ENCODE results near the gene NOS3.

Gene NOS3

DNA sequence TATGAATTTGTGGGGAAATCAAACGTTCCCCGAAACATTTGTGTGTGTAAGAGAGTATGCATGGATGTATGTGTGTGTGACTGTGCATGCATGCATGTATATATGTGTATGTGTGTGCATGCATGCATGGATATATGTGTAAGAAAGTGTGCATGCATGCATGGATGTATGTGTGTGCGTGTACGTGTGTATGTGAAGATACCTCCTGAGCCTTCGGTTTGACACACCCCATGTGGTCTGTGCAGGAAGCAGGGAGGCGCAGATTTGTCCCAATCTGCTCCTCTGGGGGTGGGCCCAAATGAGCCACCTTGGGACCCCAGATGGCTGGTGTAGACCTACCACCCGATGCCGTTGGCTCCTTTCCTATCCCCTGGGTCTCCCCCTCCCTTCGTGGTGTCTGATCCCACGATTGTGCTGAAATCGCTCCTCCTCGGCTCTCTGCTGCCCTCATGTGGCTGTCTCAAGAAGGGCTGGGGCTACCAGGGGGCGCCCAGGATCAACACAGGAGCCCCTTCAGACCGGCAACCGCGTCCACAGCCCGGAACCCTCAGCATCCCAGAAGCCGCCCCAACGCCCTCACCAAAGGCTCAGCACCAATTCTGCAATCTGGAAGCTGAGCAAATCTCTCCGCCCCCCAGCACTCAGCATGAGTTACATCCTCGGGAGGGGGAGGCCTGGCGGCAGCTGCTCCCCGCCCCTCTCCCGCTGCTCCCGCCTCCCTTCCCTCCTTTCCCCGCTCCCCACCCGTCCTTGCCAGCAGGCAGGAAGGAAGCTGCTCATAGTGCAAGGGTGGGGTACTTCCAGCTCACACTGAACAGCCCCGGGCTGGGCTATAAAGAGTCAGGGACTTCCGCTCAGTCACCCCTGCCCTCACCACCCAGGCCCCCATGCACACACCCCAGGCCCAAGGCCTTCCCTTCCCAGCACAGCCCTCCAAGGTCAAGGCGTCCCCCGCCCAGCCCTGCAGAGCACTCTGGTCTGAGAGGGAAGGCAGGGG is 2.3 kb upstream of the NOS3 start:
- Histone ChIP-seq H3K4me2 (ENCODE audit: low read length) (no peak overlapping the region), H2AFZ (no peak overlapping the region), H3K27me3 (ENCODE audit: control insufficient read depth, insufficient read depth, low read length) (no peaks in the 10 kb centered on the region), H3K36me3 (ENCODE audit: control insufficient read depth, insufficient read depth, low read length) (no peaks in the 10 kb centered on the region), H3K4me1 (peaks cover 5% of the 10 kb centered on the region), H3K4me3 (ENCODE audit: low read depth, low read length) (no peak overlapping the region), H3K79me2 (no peaks in the 10 kb centered on the region), H3K9ac (no peak overlapping the region), H3K9me3 (ENCODE audit: control insufficient read depth, low read length) (no peaks in the 10 kb centered on the region), H3K27ac (peak overlapping the region; percentile 67)
- peak; percentile 94 for TF ChIP-seq CTCF (IDR thresholded peaks at IDR 0.05)

DNA sequence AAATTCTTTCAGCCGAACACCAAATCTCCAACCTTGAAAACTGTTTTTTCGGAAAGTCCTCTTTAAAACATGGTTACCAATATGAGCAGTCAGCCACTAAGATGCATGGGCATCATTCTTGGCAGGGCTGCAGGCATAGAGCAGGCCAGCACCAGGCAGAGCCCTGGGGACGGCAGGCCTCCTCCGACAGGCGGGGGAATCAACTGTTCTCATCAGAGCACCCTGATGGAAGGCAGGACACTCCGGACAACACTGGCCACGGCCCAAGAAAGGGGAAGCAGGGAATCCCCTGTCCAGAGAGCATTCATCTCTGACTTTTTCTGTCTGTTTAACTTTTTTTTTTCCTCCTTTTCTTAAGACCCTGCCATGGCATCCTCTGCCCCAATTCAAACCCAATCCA is 1.4 kb upstream of the NOS3 start:
- H3K27me3 ChIP-seq (ENCODE audit: control insufficient read depth, insufficient read depth, low read length), result no peaks in the 10 kb centered on the region
- no peak overlapping the region for H2AFZ ChIP-seq
- no peaks in the 10 kb centered on the region for H3K79me2 ChIP-seq
- TF ChIP-seq CTCF (IDR thresholded peaks at IDR 0.05), result no peak
- H3K9me3 ChIP-seq (ENCODE audit: control insufficient read depth, low read length), result no peaks in the 10 kb centered on the region
- H3K4me1 ChIP-seq, result peaks cover 5% of the 10 kb centered on the region
- H3K36me3 ChIP-seq (ENCODE audit: control insufficient read depth, insufficient read depth, low read length), result no peaks in the 10 kb centered on the region
- no peak overlapping the region for H3K4me2 ChIP-seq (ENCODE audit: low read length)
- H3K27ac ChIP-seq, result peak overlapping the region; percentile 67
- no peak overlapping the region for H3K4me3 ChIP-seq (ENCODE audit: low read depth, low read length)
- H3K9ac ChIP-seq, result no peak overlapping the region

DNA sequence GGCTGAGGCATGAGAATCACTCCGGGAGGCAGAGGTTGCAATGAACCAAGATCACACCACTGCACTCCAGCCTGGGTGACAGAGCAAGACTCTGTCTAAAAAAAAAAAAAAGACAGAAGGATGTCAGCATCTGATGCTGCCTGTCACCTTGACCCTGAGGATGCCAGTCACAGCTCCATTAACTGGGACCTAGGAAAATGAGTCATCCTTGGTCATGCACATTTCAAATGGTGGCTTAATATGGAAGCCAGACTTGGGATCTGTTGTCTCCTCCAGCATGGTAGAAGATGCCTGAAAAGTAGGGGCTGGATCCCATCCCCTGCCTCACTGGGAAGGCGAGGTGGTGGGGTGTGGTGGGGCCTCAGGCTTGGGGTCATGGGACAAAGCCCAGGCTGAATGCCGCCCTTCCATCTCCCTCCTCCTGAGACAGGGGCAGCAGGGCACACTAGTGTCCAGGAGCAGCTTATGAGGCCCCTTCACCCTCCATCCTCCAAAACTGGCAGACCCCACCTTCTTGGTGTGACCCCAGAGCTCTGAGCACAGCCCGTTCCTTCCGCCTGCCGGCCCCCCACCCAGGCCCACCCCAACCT is 1.3 kb downstream of the NOS3 start:
- H3K4me3 ChIP-seq (ENCODE audit: low read depth, low read length), result no peak overlapping the region
- no peak for TF ChIP-seq CTCF (IDR thresholded peaks at IDR 0.05)
- no peaks in the 10 kb centered on the region for H3K27me3 ChIP-seq (ENCODE audit: control insufficient read depth, insufficient read depth, low read length)
- H2AFZ ChIP-seq, result no peak overlapping the region
- no peak overlapping the region for H3K27ac ChIP-seq
- no peaks in the 10 kb centered on the region for H3K9me3 ChIP-seq (ENCODE audit: control insufficient read depth, low read length)
- H3K36me3 ChIP-seq (ENCODE audit: control insufficient read depth, insufficient read depth, low read length), result no peaks in the 10 kb centered on the region
- no peak overlapping the region for H3K4me2 ChIP-seq (ENCODE audit: low read length)
- no peaks in the 10 kb centered on the region for H3K79me2 ChIP-seq
- no peaks in the 10 kb centered on the region for H3K4me1 ChIP-seq
- H3K9ac ChIP-seq, result no peak overlapping the region

DNA sequence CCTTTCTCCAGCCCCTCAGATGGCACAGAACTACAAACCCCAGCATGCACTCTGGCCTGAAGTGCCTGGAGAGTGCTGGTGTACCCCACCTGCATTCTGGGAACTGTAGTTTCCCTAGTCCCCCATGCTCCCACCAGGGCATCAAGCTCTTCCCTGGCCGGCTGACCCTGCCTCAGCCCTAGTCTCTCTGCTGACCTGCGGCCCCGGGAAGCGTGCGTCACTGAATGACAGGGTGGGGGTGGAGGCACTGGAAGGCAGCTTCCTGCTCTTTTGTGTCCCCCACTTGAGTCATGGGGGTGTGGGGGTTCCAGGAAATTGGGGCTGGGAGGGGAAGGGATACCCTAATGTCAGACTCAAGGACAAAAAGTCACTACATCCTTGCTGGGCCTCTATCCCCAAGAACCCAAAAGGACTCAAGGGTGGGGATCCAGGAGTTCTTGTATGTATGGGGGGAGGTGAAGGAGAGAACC is 2.1 kb downstream of the NOS3 start:
- TF ChIP-seq CTCF (IDR thresholded peaks at IDR 0.05), result no peak
- Histone ChIP-seq H3K27me3 (ENCODE audit: control insufficient read depth, insufficient read depth, low read length) (no peaks in the 10 kb centered on the region), H3K79me2 (no peaks in the 10 kb centered on the region), H3K27ac (peak overlapping the region; percentile 62), H3K4me2 (ENCODE audit: low read length) (no peak overlapping the region), H3K9ac (no peak overlapping the region), H3K4me3 (ENCODE audit: low read depth, low read length) (no peak overlapping the region), H2AFZ (no peak overlapping the region), H3K4me1 (no peaks in the 10 kb centered on the region), H3K9me3 (ENCODE audit: control insufficient read depth, low read length) (no peaks in the 10 kb centered on the region), H3K36me3 (ENCODE audit: control insufficient read depth, insufficient read depth, low read length) (no peaks in the 10 kb centered on the region)
